Nephron (organoid): ENCODE data around the gene DRICH1.
"Not testable (repeated sequence)": the region's sequence is repeated elsewhere in the genome, so short reads cannot be mapped to it uniquely, and the experiment has no call there.

Experiments used
- H3K27ac Mint-ChIP-seq, 3 experiments: 2 replicates each; pipeline ENCODE4 v1.8.0; 2020; ENCODE audit warnings: mixed read lengths in 3 of 3, mild to moderate bottlenecking in 2 of 3, moderate library complexity in 1 of 3
- H3K27me3 Mint-ChIP-seq: 2 replicates; pipeline ENCODE4 v1.8.0; 2021; ENCODE audit warnings: low read depth, mild to moderate bottlenecking, moderate library complexity, mixed read lengths
- H3K36me3 Mint-ChIP-seq: 2 replicates; pipeline ENCODE4 v1.8.0; 2020; ENCODE audit warnings: low read depth, mixed read lengths
- H3K4me1 Mint-ChIP-seq: 2 replicates; pipeline ENCODE4 v1.8.0; 2020; ENCODE audit warnings: mixed read lengths
- H3K4me3 Mint-ChIP-seq, 3 experiments: 2 replicates each; pipeline ENCODE4 v1.8.0; 2020; ENCODE audit warnings: mild to moderate bottlenecking in 3 of 3, mixed read lengths in 3 of 3, moderate library complexity in 2 of 3
- H3K9me3 Mint-ChIP-seq: 2 replicates; pipeline ENCODE4 v1.8.0; 2020; ENCODE audit warnings: mixed read lengths
- TF ChIP-seq, protein P1 (sequence below), 3 experiments: fragments of 200-600 bp; sonication (generic); IDR thresholded peaks; one replicate each; pipeline ENCODE4 v1.5.0; 2021; ENCODE audit warnings: antibody characterized with exemption in 3 of 3; ENCODE audit not compliant: unreplicated experiment in 3 of 3

DRICH1 gene

DNA sequence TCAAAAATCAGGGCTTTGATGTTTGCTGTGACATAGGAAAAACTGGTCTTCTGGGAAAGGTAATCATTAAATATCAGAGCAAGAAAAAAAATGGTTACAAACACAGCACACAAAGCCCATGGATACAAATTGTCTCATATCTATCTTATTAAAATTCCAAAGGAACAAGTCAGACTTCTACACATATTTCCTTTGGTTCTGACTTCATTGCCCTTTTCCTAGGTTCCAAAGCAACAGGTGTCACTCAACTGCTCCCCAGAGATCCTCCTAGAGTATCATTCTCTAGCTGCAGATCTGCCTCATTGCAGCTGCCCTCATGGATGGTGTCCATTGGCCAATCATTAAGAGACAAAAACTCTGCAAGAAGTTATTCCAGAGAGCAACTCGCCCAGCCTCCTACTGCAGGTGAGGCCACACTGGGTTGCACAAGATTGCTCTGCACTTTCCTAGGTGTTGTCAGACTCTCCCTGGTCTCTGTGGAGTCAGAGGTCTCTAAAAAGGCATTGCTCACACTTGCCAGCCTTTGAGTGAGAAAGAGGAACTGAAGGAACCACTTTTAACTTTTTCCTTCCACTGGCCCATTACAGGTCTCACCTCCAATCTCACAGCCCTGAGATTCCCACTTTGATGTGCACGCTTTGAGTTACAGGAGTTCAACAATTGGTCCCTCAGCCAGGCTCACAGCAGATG, 5.7 kb downstream of the DRICH1 start:
- no peak overlapping the region for H3K4me3 Mint-ChIP-seq
- TF ChIP-seq, protein P1, sequence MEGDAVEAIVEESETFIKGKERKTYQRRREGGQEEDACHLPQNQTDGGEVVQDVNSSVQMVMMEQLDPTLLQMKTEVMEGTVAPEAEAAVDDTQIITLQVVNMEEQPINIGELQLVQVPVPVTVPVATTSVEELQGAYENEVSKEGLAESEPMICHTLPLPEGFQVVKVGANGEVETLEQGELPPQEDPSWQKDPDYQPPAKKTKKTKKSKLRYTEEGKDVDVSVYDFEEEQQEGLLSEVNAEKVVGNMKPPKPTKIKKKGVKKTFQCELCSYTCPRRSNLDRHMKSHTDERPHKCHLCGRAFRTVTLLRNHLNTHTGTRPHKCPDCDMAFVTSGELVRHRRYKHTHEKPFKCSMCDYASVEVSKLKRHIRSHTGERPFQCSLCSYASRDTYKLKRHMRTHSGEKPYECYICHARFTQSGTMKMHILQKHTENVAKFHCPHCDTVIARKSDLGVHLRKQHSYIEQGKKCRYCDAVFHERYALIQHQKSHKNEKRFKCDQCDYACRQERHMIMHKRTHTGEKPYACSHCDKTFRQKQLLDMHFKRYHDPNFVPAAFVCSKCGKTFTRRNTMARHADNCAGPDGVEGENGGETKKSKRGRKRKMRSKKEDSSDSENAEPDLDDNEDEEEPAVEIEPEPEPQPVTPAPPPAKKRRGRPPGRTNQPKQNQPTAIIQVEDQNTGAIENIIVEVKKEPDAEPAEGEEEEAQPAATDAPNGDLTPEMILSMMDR (IDR thresholded peaks at IDR 0.05; ENCODE audit: unreplicated experiment in 3 of 3) = no peak
- no peaks in the 10 kb centered on the region for H3K9me3 Mint-ChIP-seq
- no peak overlapping the region for H3K27ac Mint-ChIP-seq
- H3K27me3 Mint-ChIP-seq = peaks cover 8% of the 10 kb centered on the region
- no peaks in the 10 kb centered on the region for H3K36me3 Mint-ChIP-seq
- no peaks in the 10 kb centered on the region for H3K4me1 Mint-ChIP-seq

DNA sequence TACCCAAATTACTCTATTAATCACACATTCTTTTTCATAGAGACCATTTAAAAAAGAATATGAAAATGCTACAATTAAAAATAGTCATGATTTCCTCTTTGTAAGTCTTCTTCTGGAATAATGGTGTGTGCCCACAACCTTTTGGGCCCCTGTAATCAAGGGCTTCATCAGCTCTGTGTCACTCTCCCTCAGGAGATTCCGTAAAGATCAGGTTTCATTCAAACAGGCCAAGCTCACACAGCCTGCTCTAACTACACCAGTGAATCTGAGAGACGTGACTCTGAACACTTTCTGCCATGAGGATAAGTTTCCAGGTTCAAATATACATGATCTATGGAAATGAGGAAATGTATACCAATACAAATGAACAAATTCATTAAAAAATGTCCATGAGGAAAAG, 9.5 kb downstream of the DRICH1 start:
- H3K4me1 Mint-ChIP-seq = no peaks in the 10 kb centered on the region
- TF ChIP-seq, protein P1 (IDR thresholded peaks at IDR 0.05; ENCODE audit: unreplicated experiment in 3 of 3) = no peak
- H3K27me3 Mint-ChIP-seq = peaks cover 8% of the 10 kb centered on the region
- no peaks in the 10 kb centered on the region for H3K9me3 Mint-ChIP-seq
- H3K27ac Mint-ChIP-seq = peak overlapping the region in 1 of 3 experiments; percentile 43
- peaks cover under 1% of the 10 kb centered on the region for H3K36me3 Mint-ChIP-seq
- no peak overlapping the region for H3K4me3 Mint-ChIP-seq

DNA sequence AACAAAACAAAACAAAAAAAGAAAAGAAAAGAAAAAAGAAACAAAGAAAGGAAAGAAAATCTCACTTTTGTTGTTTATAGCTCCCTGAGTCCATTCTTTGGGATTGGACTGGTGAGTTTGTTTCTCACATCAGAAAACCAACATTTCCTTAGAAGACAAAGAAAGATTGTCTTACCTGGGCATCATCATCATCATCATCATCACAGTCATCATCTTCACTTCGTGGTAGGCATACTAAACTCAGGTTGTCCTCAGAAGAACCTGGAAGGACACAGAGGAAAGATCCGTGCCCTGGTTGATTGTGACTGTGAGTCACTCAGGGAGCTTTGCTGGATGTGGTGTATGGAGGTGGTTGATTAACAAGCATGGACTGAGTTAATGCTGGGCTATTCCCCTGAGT, 10.2 kb downstream of the DRICH1 start:
- H3K27ac Mint-ChIP-seq, H3K36me3 Mint-ChIP-seq, H3K4me3 Mint-ChIP-seq, H3K4me1 Mint-ChIP-seq, H3K9me3 Mint-ChIP-seq, H3K27me3 Mint-ChIP-seq: not testable (repeated sequence)

DNA sequence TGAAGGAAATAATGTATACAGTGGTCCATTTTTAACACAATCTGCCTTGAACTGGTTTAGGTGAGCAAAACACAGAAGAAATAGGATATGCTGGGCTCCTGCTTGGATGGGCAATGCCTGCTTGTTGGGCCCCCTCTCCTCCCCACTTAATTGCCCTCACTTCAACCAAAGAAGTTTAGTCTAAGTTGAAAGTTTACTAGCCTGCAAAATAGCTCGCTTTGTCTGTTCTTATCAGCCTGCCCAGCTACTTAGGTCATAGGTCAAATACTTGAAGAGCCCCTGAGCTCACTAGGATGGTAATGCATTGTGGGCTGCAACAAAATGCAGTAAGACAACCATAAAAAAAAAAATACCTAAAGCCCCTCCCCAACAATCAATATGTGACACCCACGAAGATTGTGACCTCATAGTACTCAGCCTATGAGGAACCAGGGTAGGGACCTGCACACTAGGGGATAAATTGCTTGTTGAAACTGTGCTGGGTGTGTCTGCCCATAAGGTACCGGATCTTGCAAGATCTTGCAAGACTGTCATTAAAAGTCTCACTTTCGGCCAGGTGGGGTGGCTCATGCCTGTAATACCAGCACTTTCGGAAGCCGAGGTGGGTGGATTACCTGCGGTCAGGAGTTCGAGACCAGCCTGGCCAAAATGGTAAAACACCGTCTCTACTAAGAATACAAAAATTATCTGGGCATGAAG, 10.9 kb downstream of the DRICH1 start:
- no peaks in the 10 kb centered on the region for H3K4me1 Mint-ChIP-seq
- H3K4me3 Mint-ChIP-seq = no peak overlapping the region
- H3K27me3 Mint-ChIP-seq = peaks cover 4% of the 10 kb centered on the region
- peaks cover 5% of the 10 kb centered on the region for H3K36me3 Mint-ChIP-seq
- TF ChIP-seq, protein P1 (IDR thresholded peaks at IDR 0.05; ENCODE audit: unreplicated experiment in 3 of 3) = no peak
- H3K9me3 Mint-ChIP-seq = no peaks in the 10 kb centered on the region
- H3K27ac Mint-ChIP-seq = no peak overlapping the region

DNA sequence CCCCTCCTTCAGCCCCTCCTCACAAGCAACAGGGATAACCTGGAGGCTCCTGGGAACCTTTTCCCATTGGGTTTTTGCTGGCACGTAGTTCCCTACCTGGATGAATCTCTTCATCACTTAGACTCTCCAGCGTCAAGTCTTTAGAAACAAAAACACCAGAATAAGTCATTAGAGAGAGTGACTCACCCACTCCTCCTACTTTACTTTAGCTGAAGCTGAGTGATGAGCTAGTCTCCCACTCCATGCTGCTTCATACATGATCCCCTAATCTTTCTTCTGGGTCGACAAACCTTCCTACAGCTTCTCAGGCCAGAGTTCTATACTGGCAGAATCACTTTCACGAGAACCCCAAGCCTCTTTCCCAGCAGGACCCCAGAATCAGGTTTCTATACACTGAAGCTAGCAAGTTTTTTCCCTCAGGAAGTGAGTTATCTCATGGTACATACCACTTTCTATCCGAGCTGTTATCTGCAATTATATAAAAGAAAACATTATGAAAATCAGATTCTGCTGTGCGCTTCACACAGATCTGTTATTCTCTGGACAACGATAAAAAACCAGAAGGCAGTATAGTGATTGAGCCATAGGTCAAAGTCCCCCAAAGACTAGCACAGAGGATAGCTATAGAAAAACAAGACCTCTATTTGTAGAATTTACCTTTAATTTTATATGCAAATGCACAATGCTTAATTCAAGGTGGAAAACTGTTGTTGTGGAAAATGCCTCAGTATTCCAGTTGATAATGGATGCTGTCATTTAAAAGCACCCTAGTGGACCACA, 18.7 kb downstream of the DRICH1 start:
- TF ChIP-seq, protein P1 (IDR thresholded peaks at IDR 0.05; ENCODE audit: unreplicated experiment in 3 of 3) = no peak
- Mint-ChIP-seq H3K4me3 (no peak overlapping the region), H3K9me3 (no peaks in the 10 kb centered on the region), H3K4me1 (no peaks in the 10 kb centered on the region), H3K36me3 (peaks cover 5% of the 10 kb centered on the region), H3K27ac (no peak overlapping the region), H3K27me3 (peaks cover 6% of the 10 kb centered on the region)

DNA sequence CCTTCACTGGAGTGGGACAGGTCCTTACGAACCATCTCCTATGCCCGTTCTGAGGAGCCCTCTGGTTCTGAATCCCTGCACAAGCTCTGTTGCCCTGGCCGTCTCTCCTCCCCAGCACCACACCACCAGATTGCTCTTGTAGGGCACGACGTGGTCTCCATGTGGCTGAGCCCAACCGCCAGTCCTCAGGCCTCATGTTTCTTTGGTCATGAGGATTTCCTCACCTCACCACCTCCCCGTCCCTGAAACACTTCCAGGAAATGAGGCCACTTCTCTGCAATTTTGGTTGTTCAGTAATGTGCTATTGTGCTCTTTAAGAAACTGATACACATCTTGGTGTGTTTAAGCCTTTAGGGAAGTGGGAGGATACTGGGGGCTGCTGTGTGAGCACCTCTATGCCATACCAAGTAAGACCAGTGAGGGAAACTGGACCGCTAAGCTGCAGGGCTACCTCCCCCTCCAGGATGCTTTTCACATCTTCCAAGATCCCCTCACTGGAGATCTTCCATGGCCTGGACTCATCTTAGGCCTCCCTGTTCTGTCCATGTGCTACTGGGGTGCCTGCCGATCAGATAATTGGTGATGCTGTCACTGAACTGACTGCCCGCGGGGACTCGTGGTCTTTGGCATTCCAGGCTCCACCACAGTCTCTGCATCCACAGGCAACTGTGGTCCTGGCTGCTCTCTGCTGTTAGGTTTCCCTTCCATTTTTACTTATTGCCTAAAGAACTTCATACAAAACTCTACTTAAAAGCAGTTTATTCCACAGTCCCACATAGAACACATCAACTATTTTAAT, 21.9 kb downstream of the DRICH1 start:
- Mint-ChIP-seq H3K4me3 (no peak overlapping the region), H3K4me1 (no peaks in the 10 kb centered on the region), H3K9me3 (no peaks in the 10 kb centered on the region), H3K27ac (no peak overlapping the region), H3K27me3 (peaks cover 6% of the 10 kb centered on the region), H3K36me3 (no peaks in the 10 kb centered on the region)
- TF ChIP-seq, protein P1 (IDR thresholded peaks at IDR 0.05; ENCODE audit: unreplicated experiment in 3 of 3) = no peak
